ENCODE measurements around the gene YKT6.

YKT6 gene

DNA sequence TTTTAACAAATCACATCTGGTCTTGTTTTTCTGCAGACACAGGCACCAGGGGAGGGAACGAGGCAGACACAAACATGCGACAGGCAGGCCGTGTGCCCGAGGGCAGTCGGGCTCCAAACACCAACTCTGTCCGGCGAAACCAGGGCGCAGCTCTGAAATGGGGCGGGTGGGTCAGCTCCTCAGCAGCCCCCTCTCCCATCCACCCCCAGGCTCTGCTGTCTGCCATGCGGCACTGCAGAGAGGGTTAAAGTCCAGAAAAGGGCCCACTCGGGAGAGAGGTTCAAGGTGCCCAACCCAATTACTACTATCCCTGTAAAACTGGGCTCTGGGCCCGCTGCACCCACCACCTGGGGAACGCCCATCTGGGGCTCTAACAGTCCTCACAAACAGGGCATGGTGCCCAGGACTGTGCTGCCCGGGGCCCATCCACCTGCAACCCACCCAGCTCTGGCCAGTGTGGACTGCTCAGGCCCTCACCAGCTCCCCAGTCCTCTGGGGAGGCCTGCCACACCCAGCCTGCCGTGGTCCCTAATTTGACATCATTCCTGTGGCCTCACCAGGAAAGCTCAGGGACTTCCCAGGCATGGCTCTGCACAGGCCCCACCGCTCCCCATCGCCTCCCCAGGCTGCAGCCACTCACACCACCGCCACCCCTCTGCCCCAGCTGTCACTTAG lies 18.7 kb downstream of the YKT6 start:
- DNase-seq, result no peak

DNA sequence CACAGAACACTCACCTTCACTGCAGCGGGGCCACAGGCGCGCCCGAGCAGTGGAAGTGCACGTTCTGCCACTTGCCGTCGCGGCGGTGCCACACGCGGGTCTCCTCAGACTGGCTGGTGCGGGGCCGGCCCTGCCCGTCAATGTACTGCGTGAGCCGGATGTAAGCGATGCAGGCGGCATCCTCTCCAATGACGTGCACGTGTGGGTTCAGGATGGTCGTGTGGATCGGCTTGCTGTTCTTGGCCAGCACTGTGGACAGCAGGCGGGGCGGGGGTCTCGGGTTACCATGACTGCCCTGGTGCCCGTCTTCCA lies 19.2 kb downstream of the YKT6 start:
- DNase-seq, result no peak

DNA sequence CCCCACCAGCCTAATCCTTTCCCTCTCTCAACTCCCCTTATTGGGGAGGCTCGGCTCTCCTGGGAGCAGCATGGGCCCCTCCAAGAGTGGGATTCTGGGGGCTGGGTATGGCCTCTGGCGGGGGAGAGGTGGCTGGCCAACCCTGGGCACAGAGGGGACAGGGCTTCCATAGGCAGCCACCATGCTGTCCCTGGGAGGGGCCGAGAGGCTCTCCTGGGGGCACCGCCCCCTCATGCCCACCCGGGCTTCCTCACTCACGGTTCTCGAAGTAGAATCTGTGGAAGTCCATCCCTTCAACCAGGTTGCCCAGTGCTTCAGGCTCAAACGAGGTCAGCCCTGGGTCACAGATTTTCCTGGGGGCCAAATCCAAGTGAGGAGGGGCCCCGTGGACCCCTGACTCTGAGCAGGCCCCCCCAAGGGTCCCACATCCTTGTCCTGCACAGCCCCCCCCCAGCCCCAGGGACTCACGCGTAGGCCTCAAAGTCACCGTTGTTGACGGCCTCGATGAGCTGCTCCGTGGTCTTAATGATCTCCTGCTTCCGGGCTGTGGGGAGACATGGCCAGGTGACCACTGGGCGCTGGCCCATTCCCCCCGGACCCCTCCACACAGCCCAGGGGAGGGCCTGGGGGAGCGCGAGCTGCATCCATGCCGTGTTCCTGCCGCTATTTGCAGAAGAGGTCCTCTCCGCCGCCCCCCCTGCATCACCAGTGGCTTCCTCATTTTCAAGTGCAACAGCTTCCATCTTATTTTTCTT lies 19.8 kb downstream of the YKT6 start:
- DNase-seq, result no peak

DNA sequence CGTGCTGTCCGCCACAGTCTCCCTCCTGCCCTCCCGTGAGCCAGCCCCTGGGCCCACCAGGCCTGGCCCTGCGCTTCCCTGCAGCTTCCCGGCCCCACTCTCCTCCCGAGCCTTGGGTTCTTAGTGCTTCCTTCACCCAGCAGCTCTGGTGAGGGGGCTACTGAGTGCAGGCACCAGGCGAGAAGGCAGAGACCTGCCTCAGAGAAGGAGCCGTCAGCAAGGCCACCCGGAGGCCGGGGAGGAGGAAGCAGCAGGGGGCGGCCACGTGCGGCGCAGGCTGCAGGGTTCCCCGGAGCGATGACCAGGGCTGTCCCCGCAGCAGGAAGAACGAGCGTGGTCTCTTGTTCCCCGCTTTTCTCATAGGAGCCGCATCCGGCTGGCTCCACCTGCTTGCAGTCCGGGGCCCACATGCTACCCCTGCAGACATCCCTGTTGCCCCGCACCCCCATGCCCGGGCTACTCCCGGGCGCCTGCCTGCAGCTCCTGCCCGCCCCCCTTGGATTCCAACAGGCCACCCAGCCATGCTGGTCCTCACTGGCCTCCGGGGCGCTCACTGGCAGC lies 20.5 kb downstream of the YKT6 start:
- DNase-seq, result no peak

DNA sequence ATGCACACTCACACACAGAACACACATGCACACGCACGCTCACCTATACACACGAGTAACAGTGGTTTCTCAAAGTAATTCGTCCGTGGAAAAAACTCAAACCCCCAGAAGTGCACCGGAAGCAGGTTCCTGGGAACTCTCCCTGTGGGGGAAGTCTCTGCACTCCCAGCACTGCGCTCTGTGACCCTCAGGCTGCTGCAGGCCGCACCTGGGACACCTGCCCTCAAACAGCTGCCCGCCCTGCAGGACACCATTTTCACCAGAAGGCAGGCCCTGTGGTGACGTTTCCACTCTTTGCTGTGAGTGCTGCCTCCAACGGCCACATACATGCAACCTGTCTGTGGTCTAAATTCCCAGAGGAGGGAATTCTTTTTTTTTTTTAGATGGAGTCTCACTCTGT lies 21.3 kb downstream of the YKT6 start:
- no peak for DNase-seq

DNA sequence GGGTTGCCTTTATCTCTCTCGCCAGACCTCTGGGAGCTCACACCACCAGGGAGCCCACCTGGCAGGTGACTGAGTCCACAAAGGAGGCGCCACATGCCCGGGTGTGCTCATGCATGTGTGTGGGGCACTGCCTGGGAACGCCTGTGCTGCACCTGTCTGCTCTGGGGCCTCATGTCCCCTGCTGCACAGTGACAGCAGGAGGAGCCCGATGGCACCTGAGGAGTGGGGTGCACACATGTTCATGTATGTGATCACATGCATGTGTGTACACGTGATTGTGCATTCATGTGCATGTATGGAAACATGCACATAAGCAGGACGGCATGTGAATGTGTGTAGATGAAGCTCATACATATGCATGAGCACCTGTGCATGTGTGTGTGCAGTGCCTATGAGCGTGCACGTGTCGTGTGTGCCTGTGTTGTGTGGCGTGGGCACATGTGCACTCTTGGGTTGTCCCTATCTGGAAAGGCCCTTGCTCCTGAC lies 22.0 kb downstream of the YKT6 start:
- DNase-seq, result no peak

DNA sequence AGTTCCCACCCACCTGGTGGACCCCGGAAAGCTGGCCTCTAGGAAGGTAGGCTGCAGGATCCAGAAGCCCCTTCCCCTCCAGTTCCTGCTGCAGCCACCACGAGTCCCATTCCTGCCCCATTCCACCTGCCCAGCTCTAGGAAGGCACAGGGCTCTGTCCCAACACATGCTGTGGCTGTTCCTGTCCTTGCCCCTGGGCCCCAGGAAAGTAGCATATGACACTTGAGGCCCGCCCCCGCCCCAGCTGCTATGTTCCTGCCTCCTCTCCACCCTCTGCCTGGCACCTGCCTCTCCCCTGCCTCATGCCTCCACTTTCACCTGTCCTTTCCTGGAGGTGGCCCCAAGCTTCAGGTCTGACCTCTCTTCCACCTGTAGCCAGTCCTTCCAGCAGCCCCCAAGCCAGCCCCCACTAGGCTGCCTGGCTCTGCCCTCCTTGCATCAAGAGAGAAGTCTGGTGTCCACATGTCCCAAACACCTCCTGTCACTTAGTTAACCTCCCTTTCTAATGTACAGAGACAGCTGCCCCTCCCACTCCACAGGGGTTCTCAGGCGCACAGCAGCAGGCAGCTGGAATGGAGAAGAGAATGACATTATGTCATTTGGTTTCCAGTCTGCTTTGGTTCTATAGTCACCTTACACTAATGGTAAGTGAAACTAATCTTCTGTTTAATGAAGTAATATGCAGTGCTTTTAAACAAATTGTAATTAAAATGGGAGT lies 22.7 kb downstream of the YKT6 start:
- DNase-seq, result no peak

DNA sequence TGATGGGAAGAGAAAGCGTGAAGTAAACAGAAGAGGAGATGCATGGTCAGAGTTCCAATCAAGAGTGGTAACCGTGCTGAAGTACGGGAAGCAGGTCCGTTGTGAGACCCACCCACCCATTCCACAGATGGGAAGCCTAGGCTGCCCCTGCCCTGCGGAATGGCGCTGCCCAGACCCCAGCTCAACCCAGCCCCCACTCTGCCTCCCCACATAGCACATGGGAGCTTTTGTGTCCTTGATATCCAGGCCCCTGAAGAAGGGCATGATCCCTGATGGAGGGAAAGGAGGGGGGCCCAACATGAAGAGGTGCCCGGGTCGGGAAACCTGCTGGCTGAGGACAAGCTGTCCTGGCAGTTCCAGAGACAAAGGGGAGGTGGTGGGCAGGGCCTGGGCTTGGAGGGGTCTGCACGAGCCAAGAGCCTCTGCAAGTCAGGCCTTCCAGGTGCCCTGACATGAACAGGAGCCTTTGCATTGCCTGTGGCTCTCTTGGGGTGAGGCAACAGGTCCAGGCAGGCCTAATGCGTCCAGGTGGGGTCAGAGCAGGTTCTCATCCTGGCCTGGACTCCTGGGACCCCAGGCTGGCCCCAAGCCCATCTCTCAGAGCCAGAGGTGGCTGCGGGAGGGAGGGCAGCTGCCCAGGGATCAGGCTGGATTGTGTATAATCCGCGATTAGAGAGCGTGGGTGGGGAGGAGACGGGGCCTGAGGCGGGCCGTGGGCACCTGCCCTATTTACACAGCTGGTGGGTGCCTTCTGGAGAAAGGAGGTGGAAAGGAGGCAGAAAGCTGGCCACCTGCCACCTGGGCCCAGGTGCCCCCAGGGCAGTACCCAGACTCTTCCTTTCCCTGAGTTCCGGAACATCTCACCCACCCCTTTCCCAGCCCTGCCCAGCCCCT lies 23.5 kb downstream of the YKT6 start:
- DNase-seq, result no peak

DNA sequence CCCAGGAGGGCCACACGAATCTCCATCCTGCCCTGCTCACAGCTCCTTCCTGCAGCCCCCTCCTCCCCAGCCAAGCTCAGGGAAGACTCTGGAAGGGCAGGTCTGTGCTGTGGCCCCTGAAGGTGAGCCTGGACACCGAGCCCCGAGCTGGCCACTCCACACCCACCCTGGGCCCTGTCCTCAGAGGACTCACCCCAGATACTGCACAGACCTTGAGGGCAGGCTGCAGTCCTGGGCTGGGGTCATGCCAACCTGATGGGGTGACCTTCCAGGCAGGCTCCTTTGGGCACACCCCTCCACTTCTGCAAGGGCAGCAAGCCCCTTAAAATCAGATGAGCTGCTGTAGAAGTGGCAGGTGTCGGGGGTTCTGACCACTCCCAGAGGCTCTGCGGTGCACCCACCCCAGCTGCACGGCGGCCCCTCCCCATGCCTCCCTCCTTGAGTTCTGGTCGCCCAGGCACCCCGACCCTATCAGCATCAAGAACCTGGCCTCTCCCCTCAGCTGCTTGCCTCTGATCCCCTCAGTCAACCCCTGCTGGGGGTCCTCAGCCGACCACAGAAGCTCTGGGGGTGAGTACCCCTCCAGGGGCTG lies 24.3 kb downstream of the YKT6 start:
- no peak for DNase-seq

DNA sequence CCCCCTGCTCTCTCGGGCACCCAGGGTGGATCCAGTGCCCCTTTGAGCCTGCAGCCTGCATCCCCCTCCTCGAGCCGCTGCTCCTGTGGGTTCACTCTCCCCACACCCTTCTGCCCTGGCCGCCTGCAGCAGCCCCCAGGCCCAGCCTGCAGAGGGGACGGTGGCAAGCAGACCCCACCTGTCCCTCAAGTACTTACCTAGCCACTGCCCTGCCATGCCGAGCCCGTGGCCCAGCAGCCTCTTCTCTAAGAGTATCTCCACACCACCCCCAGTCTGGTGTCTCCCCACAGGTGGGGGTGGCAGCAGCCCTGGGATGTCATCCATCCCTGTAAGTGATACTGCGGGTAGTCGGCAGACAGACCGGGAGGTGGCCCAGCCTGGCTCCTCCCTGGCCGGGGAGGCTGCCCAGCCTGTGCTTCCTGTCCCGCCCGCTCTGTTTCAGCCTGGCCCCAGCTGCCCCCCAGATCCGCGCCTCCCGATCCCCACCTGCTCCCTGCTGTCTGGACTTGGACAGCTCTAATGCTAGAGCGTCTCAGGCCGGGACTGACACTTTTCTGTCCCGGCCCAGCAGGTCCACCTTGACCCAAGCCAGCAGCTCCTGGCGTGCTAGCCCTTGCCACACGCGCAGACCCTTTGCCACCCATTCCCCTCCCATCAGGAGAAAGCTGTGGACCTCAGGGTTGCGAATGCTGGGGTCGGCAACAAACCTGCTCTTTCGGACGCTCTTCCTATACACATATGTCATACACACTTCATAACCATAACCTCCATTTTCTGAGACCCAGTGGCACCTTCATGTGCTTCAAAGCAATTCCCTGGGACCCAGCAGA lies 25.0 kb downstream of the YKT6 start:
- no peak for DNase-seq

DNA sequence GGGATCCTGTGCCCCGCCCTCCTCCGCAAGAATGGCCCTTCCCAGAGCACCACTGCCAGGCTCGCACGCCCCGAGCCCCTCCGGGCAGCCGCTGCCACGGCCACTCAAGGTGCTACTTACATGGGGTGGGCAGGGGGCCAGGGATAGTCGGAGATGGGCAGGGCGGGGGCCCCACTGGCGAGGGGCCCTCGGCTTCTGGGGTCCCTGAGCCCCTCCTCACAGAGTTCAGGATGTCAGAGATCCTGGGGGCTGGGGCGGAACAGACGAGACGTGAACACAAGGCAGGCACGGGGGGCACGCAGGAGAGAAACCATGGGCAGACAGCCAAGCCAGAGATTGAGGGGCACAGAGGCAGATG lies 25.6 kb downstream of the YKT6 start:
- DNase-seq, result no peak

DNA sequence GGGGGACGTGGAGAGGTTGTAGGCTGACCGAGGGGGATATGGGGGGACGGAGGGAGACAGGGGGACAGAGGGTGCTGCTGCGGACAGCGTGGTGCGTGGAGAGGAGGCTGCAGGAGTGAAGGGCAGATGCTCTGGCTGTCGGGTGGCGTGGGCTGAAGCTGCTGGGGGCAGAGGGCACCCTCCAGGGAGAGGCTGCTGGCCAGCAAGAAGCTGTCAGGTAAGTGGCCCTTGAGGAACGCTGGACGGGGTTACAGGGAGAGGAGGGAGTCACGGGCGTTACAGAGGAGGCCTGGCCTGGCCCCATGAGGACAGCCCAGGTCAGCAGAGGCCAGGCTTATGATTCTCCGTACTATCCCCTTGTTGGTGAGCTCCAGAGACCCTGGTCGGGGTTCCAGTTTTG lies 27.1 kb downstream of the YKT6 start:
- no peak for DNase-seq

DNA sequence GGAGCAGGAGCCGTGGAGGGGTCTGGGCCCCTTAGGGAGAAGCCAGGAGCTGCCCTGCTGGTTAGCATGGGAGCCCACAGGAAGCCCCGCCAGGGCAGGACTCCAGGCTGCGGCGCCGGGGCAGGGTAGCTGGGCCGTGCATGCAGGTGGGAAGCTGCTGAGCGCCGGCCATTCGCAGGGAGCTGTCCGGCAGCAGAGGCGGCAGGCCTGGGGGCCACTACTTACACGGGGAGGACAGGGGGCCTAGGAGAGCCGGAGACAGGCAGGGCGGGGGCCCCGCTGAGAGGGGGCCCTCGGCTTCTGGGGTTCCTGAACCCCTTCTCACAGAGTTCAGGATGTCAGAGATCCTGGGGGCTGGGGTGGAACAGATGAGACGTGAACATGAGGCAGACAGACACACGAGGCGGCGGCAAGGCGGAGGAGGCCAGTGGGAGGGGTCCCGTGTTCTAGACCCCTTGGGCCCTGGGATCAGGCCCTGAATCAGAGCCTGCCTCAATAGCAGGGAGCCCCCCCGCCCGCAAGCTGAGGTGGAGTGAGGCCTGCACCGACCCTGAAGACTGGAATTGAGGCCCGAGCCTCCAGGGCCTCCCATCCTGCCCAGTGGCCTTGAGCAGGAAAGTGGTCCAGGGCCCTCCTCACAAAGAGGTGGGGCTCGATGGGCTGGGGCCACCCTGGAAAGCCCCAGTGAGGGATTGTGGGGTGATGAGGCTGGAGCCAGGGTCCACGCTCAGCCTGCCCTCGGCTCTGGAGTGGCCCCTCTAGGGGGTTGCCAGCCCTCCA lies 28.0 kb downstream of the YKT6 start:
- DNase-seq, result no peak

DNA sequence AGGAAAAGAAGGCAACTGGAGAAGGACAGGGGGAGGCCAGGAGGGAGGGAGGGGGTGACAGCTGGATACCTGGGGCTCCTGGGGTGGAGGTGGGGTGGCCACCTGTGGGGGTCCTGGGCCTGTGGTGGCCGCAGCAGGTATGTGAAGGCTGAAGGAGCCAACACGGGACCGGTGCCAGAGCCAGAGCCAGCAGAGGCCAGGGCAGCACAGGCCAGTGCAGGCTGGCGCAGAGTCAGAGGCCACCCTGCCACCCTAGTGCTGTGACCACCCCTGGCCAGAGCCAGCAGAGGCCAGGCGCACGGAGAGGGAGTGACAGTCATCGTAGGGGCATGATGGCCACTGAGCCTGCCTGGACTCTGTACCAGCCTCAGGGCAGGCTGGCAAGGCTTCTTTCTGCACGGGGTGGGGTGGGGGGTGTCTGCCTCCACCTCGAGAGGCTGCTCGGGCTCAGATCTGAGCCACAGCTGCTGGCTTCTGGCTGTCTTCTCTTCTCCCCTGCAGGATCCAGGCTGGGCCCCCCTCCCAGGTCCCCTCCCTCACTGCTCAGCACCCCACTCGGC lies 28.8 kb downstream of the YKT6 start:
- no peak for DNase-seq

DNA sequence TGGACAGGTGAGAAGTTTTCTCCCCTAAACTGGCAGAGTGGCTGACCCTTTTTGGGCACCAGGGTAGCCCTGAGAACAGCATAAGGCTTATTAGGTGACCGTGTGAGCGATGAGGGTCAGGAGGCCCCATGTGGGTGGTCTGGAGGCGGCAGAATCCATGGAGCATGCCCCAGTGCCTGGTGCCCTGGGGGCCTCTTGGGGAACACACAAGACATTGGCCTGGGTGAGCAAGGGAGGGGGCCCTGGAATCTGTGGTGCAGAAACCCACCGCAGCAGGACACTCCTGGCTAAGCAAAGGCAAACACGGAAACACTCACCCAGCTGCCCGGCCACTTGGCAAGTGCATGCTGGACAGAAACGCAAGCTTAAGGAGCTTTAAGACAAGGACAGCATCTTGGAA lies 29.5 kb downstream of the YKT6 start:
- DNase-seq, result no peak

DNA sequence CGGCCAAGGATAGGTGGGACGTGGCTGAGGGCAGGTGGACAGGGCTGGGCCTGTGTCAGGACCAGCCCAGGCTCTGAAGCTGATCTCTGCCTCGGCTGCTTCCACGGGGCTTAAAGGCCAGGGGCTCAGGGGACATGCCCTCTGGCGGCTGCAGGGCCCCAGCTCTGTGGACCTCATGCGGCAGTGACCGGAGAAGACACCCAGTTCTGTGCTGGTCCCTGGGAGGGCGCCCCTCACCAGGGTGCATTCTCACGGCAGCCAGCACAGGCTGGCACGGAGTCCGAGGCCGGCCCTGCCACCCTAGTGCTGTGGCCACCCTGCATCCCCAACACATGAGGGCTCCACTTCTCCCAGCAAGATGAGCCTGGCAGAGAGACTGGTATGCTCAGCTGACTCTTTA lies 30.3 kb downstream of the YKT6 start:
- DNase-seq, result no peak

DNA sequence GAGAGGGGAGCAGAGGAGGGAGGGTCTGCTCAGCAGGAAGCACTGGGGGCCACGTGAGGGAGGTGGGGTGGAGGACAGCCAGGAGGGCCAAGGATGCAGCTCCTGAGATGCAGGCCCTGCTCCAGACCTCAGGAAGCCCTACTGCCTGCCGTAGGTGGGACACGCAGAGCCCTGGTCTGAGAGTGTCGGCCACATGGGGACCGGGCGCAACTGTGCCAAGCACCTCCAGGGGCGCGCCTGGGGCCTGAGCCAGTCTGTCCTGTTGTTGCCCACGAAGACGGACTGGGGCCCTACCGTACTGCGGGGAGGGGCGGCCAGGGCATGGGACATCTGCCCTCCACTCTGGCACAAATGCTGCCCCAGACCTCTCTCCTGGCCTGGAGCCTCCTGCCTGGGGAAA lies 31.6 kb downstream of the YKT6 start:
- DNase-seq, result no peak

DNA sequence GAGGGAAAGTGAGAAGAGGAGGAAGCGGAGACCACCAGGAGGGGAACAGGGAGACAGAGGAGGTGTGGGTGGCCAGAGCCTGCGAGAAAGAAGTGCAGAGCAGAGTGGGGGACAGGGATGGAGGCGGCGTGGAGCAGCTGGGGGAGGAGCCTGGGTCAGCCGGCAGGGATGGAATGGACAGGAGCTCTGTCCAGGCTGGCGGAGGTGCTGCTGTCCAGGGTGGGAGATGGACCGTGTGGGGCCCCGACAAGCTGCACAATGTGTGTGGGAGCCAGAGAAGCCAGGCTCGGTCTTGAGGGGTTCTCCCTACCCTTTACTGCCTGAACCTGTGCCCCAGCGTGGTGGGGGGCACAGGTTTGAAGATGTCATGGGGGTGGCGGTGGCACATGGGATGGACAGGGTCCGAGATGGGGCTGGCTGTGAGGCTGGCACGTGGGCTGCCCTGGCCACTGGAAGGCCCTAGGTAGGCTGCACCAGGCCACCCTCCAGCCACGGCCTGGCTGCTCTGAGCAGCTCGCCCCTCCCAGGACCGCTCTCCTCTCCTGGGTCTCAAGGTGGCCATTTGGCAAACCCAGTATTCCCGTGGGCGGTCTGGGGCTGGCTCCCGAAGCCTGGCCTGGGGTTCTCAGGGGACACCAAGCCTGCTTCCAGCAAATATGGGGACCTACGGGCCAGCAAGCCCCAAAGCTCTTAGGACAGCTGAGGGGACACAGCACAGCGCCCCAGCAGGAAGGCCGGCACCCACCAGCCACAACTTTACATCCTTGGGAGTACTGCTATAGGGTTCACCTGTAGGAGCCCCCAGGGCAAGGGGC lies 32.3 kb downstream of the YKT6 start:
- no peak for DNase-seq

DNA sequence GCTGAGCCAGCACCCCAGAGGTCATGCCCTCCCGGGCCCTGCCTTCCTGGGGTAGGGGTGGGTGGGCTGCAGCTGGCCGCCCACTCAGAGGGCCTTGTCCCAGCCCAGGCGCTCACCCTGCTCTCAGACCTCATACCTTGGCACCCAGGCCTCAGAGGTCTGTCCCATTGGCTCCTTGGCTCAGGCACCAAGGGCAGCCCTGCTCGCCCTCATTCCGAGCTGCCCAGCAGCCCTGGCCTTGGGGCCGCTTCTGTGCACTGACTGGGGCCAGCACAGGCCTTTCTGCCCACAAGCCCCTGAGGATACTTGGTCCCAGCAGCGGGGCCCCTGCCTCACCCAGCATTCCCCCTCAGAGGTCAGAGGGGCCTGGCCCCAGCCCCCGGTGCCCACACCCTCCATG lies 34.3 kb downstream of the YKT6 start:
- no peak for DNase-seq

Measured in central memory CD4-positive, alpha-beta T cell (primary cell).